ENCODE measurements around the gene STK4. TPM values are rescaled to one million over a fixed set of nuclear protein-coding genes. Genes with fewer than 3 reads are reported as not detected.

STK4 gene
- total RNA-seq (2021) = 52.7 and 53.2 TPM in 2 replicates
- Bru-seq, nascent RNA = percentile 84 among the genes with signal in this experiment
- percentile 83 among the genes with signal in this experiment for BruChase-seq, experiment 1, labeled RNA remaining after a 2-hour chase
- percentile 87 among the genes with signal in this experiment for BruChase-seq, experiment 2, labeled RNA remaining after a 6-hour chase
- long read RNA-seq, full-length matches to known transcripts = 16 of 30 reads
- long read RNA-seq, partial matches to known transcripts = 3 of 30 reads
- long read RNA-seq, other reads (novel, unspliced or antisense) = 11 of 30 reads

GRCh38 chr20:44966030-44966961 is at the start of gene STK4:
Gene STK4 (plus strand): TSS chr20:44966512. CDS start chr20:44966569, 57 bp downstream.
- BruUV-seq (replicated peaks) = no TSS peak
- POLR2A ChIA-PET (ENCODE audit: low non-redundant PET) = no interaction called here

GRCh38 chr20:44916586-44916985 is 49.7 kb upstream of the STK4 start:
- H3K36me3 ChIP-seq (ENCODE audit: insufficient read depth, low read length, poor library complexity, severe bottlenecking) = peaks cover 28% of the 10 kb centered on the region
- intact Hi-C loops (cut with micrococcal nuclease; ENCODE audit: unreplicated experiment) = no loop called here
- no peak overlapping the region for H3K27ac ChIP-seq (ENCODE audit: low read depth, low read length, poor library complexity, severe bottlenecking)
- no peaks in the 10 kb centered on the region for H3K27me3 ChIP-seq (replicated peaks; ENCODE audit: insufficient read depth, low read depth, low read length, poor library complexity)
- TF ChIP-seq CTCF (conservative IDR thresholded peaks at IDR 0.05; ENCODE audit: low read depth, low read length) = no peak
- no peak for TF ChIP-seq EZH2 (IDR thresholded peaks at IDR 0.05; ENCODE audit: borderline replicate concordance, low read depth, low read length, poor library complexity, severe bottlenecking)
- ChIA-PET CTCF (no interaction called here), POLR2A (ENCODE audit: low non-redundant PET) (no interaction called here)
- DNase-seq (ENCODE audit: low spot score) = no peak
- no peaks in the 10 kb centered on the region for H3K4me1 ChIP-seq (ENCODE audit: insufficient read depth, low read length, poor library complexity, severe bottlenecking)
- no peak overlapping the region for H3K4me3 ChIP-seq (ENCODE audit: low read depth, low read length, poor library complexity, severe bottlenecking)
- no peaks in the 10 kb centered on the region for H3K9me3 ChIP-seq (ENCODE audit: low read depth, low read length, poor library complexity, severe bottlenecking)
- BruUV-seq (replicated peaks) = no TSS peak

More at GRCh38 chr20:44966030-44966961, at the start of gene STK4:
- H3K4me1 ChIP-seq (ENCODE audit: insufficient read depth, low read length, poor library complexity, severe bottlenecking) = peaks cover 21% of the 10 kb centered on the region
- peak within 1 kb of the TSS; percentile 74 for H3K27ac ChIP-seq (ENCODE audit: low read depth, low read length, poor library complexity, severe bottlenecking)
- intact Hi-C loops (cut with micrococcal nuclease; ENCODE audit: unreplicated experiment) = no loop called here
- peak within 1 kb of the TSS; percentile 95 for H3K4me3 ChIP-seq (ENCODE audit: low read depth, low read length, poor library complexity, severe bottlenecking)
- CTCF ChIA-PET = no interaction called here
- H3K9me3 ChIP-seq (ENCODE audit: low read depth, low read length, poor library complexity, severe bottlenecking) = no peaks in the 10 kb centered on the region
- H3K27me3 ChIP-seq (replicated peaks; ENCODE audit: insufficient read depth, low read depth, low read length, poor library complexity) = no peaks in the 10 kb centered on the region
- no peaks in the 10 kb centered on the region for H3K36me3 ChIP-seq (ENCODE audit: insufficient read depth, low read length, poor library complexity, severe bottlenecking)
- peak; percentile 97 for DNase-seq (ENCODE audit: low spot score)
- TF ChIP-seq CTCF (conservative IDR thresholded peaks at IDR 0.05; ENCODE audit: low read depth, low read length) (peak; percentile 75), EZH2 (IDR thresholded peaks at IDR 0.05; ENCODE audit: borderline replicate concordance, low read depth, low read length, poor library complexity, severe bottlenecking) (no peak)

GRCh38 chr20:44917399-44917798 is 48.9 kb upstream of the STK4 start:
- no peak overlapping the region for H3K4me3 ChIP-seq (ENCODE audit: low read depth, low read length, poor library complexity, severe bottlenecking)
- no peaks in the 10 kb centered on the region for H3K9me3 ChIP-seq (ENCODE audit: low read depth, low read length, poor library complexity, severe bottlenecking)
- H3K27me3 ChIP-seq (replicated peaks; ENCODE audit: insufficient read depth, low read depth, low read length, poor library complexity) = no peaks in the 10 kb centered on the region
- no peak for DNase-seq (ENCODE audit: low spot score)
- ChIA-PET POLR2A (ENCODE audit: low non-redundant PET) (interaction anchor here (0.7 kb wide), 1 partner anchor 15 kb away, joined by 3 read pairs; no protein-coding TSS in a partner anchor), CTCF (no interaction called here)
- H3K27ac ChIP-seq (ENCODE audit: low read depth, low read length, poor library complexity, severe bottlenecking) = no peak overlapping the region
- intact Hi-C loops (cut with micrococcal nuclease; ENCODE audit: unreplicated experiment) = no loop called here
- BruUV-seq (replicated peaks) = no TSS peak
- H3K36me3 ChIP-seq (ENCODE audit: insufficient read depth, low read length, poor library complexity, severe bottlenecking) = peaks cover 27% of the 10 kb centered on the region
- TF ChIP-seq EZH2 (IDR thresholded peaks at IDR 0.05; ENCODE audit: borderline replicate concordance, low read depth, low read length, poor library complexity, severe bottlenecking) (no peak), CTCF (conservative IDR thresholded peaks at IDR 0.05; ENCODE audit: low read depth, low read length) (no peak)
- H3K4me1 ChIP-seq (ENCODE audit: insufficient read depth, low read length, poor library complexity, severe bottlenecking) = no peaks in the 10 kb centered on the region
